UCSD-AML1 (cell line): ENCODE measurements around the gene XPO4.
"Not testable (repeated sequence)": the region's sequence is repeated elsewhere in the genome, so short reads cannot be mapped to it uniquely, and the experiment has no call there.

Experiments used
- DNase-seq: peaks from one replicate; lab custom pipeline; 2025; ENCODE audit not compliant: unreplicated experiment; lab: John Stamatoyannopoulos, UW

Gene XPO4

DNA sequence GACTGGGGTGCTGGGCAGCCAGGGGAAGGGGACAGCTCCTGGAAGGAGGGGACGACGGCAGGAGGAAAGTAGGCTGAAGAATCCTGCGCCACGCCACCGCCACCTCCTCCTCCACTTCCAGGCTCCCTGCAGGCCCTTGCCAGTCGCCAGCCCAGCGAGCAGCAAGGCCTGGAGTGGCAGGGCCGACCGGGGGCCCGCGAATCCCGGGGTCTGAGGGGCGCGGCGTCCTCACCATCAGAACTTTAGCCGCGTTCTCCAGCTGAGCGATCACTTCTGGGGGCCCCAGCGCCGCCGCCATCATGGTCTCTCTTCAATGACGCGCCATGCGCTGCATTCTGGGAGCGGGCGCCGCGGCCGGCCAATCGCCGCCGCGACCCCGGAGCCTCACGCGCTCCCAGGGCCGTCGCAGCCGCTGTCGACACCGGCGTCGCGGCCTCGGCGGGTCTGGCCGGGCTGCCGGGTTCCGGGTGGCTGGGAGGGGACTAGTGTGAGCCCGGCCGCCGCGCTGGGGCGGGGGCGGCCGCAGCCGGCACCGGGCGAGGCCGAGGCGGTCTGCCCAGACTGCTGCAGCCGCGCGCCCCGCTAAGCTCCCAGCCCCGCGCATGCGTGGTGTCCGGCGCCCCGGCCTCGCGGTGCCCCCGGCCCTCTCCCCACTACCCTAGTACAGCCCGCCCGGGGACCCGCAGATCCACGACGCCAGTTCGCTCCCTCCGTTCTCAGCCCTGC, at the start of gene XPO4:
TSS of gene XPO4 (minus strand) at position 309 of the 726 bp plus-strand sequence. CDS start at position 301, 8 bp downstream.
- peak; percentile 84 for DNase-seq

DNA sequence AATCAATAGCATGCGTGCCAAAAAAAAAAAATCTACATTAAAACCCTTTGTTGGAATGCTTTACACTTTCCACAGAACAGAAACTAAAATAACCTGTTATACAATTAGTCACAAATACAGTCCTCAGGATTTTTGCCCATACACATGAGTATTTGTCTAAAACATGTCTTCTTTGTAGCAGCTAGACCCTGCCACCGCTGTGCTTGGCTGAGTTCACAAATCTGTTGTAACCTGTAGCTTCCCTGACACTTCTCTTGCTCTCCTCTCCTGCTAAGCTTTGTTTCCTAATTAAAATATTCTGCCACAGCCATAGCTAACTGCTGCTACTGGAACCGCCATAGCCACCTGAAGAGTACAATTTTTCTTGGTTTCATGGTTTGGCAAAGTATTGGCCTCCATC, 45.5 kb upstream of the XPO4 start:
- not testable (repeated sequence) for DNase-seq

- DNase-seq: peak; percentile 71
Measured at GRCh38 chr13:20945952-20946383, 43.4 kb upstream of the XPO4 start.

- DNase-seq: no peak
Measured at GRCh38 chr13:20942938-20943559, 40.5 kb upstream of the XPO4 start.

GRCh38 chr13:20940511-20940910, 38.0 kb upstream of the XPO4 start:
- not testable (repeated sequence) for DNase-seq

DNA sequence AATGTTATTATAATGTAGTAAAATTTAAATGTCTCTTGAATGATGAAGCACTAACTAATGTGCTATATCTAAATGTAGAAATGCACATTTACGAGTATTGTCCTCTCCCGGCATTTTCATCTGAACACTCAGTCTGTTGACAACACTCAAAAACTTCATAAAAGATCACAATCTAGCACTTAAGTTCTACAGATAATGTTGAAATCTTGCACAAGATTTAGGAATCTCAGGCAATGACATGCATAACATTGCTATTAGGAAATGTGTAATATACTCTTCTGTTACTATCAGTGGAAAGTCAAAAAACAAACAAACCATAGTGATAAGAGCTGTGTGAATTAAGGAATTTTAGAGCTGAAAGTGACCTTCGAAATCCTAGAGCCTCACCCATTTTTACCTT, 37.5 kb upstream of the XPO4 start:
- no peak for DNase-seq

DNA sequence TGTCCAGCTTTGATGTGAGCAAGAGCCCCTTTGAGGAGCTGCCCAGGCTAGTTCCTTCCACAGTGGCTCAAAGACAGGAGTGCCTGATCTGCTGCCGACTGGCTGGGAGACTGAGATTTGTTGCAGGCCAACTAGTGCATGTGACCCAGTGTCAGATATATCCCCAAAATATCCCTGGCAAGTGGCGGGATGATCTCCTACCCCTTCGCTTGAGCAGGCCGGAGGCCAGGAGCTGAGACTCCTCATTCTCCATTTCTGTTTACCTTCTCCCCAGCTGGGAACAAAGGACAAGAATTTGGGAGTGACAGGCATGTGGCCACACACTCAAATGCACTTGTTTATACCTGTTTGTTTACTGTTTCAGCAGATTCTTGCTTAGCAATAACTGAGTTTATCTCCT, 37.1 kb upstream of the XPO4 start:
- DNase-seq: no peak

DNA sequence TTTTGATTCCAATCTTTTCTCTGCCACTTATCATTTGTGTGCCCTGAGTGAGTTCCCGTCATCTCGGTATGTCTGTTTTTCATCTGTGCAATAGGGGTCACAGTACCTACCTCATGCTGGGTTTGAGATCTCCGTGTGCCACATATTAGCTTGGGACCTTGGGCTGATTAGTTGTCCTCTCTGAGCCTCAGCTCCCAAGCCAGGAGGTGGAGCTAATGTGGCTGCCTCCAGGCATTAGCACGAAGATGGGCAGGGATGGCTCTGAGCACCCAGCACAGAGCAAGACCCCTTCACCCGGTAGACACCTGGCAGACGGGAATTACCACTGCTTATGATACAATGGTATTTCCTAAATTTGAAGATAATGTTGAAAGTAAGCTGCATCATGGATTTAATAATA, 35.8 kb upstream of the XPO4 start:
- no peak for DNase-seq

GRCh38 chr13:20927596-20928257, 25.2 kb upstream of the XPO4 start:
- DNase-seq: no peak

GRCh38 chr13:20925395-20925790, 22.8 kb upstream of the XPO4 start:
- not testable (repeated sequence) for DNase-seq

GRCh38 chr13:20924758-20925394, 22.3 kb upstream of the XPO4 start:
- peak; percentile 42 for DNase-seq

- DNase-seq: no peak
Measured at GRCh38 chr13:20923272-20923671, 20.7 kb upstream of the XPO4 start.

DNA sequence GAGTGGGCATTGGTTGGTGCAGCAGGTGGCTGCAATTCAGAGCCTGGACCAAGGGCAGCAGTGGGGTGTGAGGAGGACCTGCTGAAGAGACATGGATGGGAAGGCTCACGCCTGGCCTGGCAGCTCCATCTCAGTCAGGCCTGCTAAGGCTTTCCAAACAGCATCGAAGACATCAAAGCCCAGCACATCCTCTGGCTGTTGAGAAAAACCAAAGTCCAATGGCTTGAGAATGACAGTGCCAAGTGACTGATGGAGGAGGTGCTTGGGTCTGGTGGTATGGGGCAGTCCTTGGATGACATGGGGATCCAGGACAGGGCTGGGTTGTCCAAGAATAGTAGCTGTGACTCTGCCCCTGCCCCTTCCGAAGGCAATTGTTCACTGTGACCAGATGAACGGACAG, 19.0 kb upstream of the XPO4 start:
- no peak for DNase-seq

GRCh38 chr13:20915676-20916075, 13.1 kb upstream of the XPO4 start:
- not testable (repeated sequence) for DNase-seq

DNA sequence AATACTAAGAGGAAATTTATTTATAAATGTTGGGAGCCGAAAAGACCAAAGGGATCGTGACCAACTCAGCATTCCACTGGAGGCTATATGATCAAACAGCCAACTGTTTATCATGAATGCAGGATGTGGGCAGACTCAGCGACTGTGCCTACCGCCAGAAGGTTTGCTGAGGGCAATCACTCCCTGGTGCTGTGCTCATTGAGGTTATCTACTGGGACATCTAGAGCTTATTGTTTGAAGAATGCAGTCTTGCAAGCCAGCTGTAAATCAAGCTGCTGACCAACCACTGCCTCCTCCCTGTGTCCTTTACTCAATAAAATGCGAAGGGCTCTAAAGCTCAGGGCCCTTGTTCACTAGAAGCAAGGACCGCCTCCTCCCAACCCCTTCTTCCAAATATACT, 8.5 kb upstream of the XPO4 start:
- DNase-seq: no peak

GRCh38 chr13:20908714-20909497, 6.4 kb upstream of the XPO4 start:
- no peak for DNase-seq

GRCh38 chr13:20904908-20905307, 2.4 kb upstream of the XPO4 start:
- DNase-seq: no peak

- DNase-seq: no peak
Measured at GRCh38 chr13:20903164-20903475, 574 bp upstream of the XPO4 start.

DNA sequence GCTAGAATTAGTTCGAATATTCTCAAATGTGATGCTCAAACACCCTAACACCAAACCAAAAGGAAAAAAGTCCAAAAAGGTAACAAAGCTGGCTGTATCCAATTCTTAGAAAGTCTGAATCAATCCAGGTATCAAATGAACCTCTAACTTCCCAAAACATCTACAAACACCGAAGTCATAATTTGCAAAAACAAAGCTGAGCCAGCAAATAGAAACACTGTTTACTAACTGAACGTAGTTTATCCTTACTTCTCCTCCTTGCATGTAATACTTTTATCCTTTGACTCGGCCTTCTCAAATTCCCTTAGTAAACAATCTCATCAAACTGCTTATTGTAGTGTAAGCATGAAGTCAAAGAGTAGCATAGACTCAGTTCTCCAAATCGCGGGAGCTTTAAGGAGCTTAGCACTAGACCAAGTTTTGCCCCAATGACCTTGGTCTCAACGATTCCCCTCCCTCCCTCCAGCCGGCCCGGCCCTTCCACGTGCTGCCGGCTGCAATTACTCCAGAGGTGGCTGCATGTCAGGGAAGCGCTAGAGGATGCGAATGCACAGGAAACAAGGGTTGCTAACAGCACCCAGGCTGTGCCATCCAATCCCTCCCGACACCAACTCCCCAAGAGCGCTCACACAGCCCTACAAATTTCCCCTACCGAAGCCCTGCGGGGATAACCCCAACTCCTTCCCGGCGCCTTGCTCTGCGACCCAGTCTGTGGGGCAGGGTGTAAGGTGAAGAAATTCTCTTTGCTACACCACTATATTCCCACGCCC, 693 bp downstream of the XPO4 start:
- DNase-seq: peak; percentile 50

DNA sequence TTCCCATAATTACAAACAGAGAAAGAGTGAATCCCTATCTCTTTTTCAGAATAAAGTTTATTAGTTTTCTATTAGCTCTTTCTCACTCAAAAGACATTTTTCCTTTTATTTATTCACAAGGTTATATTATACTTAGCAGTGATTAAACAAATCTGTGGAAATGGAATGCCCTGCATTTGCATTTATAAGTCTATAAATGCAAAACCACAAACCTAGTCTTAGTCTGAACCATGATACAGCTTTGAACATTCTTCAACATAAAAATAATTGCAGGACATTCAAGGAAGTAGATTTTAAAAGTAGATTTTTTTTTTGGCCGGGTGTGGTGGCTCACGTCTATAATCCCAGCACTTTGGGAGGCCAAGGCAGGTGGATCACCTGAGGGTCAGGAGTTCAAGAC, 8.3 kb downstream of the XPO4 start:
- DNase-seq: no peak
